NK-92 (cell line): Measurements from ENCODE around the gene KLRF1.

Source experiments
- DNase-seq: peaks from one replicate; lab custom pipeline; 2025; ENCODE audit not compliant: unreplicated experiment; lab: John Stamatoyannopoulos, UW

Gene KLRF1

GRCh38 chr12:9808504-9808903, 18.8 kb upstream of the KLRF1 start:
- no peak for DNase-seq

GRCh38 chr12:9809338-9809737, 17.9 kb upstream of the KLRF1 start:
- DNase-seq: no peak

- no peak for DNase-seq
These were observed 17.4 kb upstream of the KLRF1 start for GRCh38 chr12:9809866-9810265.

DNA sequence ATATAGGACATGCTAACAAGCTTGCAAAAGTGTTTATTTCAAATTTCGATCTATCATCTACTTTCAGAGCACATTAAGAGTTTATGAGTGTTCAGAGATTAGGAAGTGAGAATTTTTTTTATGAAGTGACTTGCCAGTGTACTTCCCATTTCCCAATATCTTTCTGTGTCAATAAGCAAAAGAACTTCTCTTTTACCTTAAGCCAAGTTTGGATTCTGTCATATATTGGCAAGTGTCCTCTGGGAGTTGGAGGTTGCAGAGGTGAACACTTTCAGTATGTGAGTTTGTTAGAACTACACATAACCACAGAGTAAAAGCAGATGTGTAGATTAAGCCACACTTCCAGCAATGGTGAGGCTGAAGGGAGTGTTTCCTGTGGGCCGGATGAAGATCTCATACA, 16.6 kb upstream of the KLRF1 start:
- no peak for DNase-seq

DNA sequence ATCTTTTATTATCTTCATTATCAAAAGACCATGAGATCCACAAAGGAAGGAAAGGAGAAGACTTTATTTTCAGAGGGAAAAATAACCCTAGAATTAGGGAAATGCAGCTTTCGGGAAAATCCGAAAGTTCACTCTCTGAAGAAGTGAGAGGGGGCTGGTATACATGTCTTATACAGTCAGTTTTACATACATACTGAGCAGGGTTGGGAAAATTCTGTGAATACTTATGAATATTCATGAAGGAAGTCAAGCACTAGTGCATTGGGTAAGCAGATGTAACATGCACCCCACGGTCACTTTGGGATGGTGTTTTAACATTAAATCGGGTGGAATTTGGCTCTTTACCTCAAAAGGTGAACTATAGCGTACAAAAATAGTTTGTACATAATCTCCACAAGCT, 15.7 kb upstream of the KLRF1 start:
- no peak for DNase-seq

DNA sequence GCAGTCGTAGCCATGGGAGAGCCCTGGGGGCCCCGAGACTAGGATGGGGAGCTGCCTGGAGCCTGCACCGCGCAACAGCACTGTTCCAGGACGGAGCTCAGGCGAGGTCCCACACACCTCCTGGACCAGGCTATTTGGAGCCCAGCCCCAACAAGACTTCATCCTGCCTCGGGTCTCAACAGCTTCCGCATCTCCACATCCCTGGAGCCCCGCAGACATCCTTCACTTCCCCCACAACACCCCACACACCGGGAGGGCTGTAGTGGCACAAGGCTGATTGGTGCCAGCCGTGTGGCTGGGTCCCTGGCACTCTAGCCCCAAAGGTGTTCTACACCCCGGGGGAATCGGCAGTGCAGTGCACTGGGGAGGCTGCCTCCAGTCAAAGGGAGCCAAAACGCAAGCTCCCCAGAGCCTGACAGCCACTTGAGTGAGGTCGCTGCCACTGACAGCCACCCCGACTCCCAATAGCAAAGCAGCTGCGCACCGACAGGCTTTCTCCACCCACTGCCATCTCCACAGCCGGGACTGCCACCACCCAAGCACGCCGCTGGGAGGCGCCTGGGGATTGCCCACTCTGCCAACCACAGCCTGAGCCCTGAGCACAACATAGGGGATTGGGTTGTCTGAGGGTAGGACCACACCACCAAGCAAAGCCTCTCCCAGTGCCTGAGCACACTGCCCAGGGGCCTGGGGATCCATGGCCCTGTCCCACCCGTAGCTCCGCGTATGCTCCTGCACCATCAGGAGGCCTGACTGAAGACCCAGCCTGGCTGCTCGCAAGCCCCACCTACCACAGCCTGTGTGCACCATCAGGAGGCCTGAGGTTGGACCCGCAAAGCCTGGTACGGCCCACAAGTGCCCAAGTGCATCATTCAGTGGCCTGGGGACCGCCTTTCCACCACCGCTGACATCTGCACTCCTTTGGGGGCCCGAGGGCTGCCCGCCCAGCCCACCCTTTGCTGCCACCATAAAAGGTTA, 13.2 kb upstream of the KLRF1 start:
- DNase-seq: peak; percentile 29

DNA sequence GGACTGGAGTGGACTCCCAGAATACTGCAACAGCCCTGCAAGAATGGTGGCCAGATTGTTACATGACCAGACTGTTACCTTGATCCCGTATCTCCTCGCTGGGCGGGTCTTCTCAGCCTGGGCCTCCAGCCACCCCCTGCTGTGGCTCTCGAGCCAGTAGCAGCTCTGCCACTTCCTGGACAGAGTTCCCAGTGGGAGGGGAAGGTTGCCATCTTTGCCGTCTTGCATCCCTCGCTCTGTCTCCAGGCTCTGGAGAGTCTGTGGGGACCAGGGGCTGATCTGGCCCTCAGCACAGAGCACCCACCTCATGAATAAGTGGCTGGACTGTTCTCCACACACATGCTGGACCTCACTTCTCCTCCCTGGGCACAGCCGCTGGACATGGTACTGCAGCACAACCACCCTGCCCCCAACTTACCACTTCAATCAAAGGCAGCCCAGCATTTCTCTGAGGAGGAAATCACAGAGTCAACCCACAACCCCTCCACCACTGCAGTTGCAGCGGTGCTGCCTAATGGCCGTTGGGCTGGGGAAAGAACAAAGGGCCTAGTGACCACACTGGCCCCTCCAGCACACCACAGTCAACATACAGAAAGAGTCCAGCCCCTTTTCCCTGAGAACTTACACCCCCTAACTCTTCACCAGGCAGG, 6.9 kb upstream of the KLRF1 start:
- DNase-seq: no peak

- DNase-seq: no peak
These were observed 2.2 kb downstream of the KLRF1 start for GRCh38 chr12:9829483-9829882.

DNA sequence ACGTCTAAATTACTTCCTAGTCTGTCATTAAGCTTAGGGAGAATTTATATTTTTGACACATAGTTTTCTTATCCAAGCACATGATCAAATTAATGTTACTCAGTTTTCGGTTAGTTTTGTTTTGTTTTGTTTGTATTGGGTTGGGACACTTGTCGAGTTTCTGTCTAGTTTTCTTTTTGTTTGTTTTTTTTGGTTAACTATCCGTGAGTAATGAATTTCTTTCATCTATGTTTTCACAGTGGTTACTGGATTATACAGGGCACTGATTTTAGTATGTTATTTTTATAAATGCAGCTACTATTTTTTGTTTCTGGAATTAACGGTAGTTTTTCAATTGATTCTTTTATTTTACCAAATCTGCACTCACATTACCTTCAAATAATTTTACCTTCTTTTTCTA, 2.7 kb downstream of the KLRF1 start:
- no peak for DNase-seq

DNA sequence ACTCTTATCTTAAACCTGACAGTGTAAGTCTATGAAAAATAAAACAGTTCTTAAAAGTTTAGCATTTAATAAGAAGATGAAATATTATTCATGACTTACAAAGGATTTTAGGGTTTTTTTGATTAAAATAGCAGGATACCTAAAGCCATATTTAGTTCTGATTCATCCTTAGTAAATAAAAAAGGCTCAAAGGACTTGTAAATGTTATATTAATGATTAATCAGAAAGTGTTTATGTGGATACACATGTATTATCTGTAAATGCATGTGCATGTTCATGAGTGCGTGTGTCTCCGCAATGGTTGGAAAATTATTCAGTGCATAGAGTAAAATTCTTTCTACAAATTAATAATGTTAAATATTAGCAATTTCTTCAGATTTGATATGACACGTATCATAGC, 4.4 kb downstream of the KLRF1 start:
- no peak for DNase-seq

DNA sequence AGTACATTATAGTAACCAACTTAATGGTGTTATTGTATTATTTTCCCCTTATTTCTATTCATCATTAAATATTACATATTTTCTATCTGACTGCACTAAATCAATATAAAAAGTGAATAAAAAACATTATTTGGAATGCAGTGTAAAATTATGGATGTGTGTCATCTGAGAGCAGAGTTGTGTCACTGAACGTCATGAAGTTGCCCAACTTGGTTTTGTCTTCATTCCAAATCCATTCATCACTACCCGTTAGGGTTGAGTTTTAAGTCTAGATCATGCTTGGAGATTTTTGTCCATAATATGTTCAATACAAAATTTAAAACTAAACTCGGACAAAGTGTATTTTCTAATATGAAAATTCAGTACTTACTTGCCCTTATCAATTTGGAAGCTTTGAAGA, 16.1 kb downstream of the KLRF1 start:
- DNase-seq: no peak

DNA sequence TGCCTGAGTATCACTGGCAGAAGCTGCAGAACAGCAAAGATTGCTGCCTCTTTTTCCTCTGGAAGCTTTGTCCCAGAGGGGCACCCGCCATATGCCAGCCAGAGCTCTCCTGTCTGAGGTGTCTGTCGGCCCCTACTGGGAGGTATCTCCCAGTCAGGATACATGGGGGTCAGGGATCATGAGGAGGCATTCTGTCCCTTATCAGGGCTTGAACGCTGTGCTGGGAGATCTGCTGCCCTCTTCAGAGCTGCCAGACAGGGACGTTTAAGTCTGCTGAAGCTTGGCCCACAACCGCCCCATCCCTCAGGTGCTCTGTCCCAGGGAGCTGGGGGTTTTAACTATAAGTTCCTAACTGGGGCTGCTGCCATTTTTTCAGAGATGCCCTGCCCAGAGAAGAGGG, 21.6 kb downstream of the KLRF1 start:
- DNase-seq: no peak

GRCh38 chr12:9851050-9851449, 23.8 kb downstream of the KLRF1 start:
- DNase-seq: no peak

DNA sequence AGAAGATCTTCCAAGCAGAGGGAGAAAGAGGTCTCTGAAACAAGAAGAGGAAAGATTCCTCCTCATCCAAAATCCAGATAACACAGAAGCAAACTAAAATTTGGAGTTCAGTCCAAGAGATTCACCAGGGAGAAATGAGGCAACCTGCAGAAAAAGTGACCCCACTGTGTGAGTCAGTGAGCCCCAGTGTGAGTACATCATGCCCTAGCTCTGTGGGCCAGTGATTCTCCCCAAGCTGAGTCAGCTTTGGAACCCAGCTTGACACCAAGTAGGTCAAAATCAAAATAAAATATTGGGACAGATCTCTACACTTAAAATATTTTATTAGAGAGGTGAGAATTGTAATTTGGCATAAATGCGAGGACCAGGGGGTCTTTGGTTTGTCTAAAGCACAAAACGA, 24.6 kb downstream of the KLRF1 start:
- no peak for DNase-seq

GRCh38 chr12:9856151-9856550, 28.9 kb downstream of the KLRF1 start:
- DNase-seq: no peak

DNA sequence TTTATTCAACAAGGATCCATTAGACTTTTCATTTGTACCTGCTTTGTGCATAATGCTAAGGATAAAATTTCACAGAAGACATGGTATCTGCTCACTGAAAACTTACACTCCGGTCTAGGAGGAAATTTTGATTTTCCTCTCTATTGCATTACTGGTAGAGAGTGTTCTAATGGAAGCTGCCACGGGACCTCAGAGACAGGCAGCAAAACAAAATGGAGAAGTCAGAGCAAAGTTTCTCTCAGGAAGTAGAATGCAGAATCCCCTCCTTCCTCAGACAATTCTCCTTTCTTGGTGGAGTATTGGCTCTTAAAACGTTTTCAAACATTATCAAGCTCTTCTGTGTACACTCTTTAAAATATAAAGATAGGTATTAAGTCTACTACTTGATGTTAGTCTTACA, 29.6 kb downstream of the KLRF1 start:
- DNase-seq: no peak

DNA sequence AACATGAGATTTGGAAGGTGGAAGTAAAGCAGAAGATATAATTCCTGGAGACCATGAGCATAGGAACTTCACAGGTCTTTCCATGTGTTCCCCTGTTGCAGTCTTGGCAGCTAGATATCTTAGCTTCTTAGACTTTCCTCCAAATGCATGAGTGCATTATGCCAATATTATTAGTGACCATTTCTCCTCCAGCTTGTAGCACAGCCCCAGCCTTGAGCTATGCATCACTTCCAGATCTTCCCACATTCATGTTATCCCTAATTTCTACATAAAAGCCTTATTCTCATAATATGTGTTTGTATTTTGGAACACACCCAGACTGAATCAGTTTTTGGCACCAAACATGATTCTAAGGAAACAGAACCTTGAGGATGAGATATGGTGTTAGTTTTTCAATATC, 30.9 kb downstream of the KLRF1 start:
- DNase-seq: no peak

- DNase-seq: no peak
These were observed 37.8 kb downstream of the KLRF1 start for GRCh38 chr12:9864913-9865675.

DNA sequence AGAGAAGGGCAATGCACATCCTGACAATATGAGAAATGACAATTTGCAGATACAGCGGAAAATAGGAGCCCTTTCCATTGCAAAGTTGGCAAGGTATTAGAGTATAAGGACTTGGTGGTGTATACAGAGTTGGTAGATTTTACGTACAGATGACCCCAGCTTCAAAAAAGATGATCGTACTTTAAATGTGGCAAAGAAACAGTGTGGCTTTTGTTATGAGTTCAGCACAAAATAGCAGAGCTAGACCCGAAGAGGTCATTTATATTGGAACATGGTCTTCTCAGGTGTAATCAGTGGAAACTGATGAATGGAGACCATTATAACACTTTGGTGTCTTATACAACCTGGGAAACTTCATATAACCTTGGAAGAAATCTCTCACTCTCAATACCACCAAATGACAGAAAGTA, 39.6 kb downstream of the KLRF1 start:
- no peak for DNase-seq

DNA sequence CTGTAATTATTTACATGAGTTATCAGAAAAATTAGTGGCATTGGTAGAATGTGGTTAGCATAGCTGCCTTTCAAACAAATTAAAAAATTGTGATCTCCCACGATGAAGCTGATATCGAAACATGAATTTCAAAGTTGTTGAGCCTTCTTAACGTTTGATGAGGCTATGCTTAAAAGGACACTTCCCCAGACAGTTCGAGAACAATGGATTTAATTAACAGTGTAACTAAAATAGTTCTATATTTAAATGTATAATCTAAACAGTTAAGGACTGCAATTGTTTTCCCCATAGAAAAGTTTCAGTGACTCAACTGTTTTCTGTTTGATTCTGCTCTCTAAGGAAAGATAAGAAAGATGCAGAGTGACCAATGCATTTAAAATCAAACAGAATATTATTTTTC, 40.2 kb downstream of the KLRF1 start:
- no peak for DNase-seq

DNA sequence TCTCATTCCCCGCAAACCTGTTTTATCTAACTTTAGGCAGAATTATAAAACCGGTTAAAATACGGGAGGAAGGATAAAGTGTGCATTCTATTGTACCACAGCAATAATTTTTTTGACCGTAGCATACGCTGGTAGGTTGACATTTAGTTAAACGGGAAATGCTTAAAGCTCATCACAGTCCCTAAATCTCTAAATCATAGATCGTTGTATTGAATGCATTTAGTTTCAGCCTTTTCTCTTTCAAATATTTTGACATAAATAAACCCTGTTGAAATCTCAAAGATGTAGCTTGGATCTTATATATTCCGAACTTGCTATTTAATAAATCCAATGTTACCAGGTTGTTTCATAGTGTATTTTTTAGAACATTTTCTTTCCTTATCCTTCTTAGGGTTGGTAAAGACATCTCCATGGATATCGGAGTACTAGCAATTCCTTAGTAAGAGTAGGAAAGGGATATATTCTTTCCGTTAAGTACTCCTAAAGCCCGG, 41.1 kb downstream of the KLRF1 start:
- DNase-seq: no peak

- DNase-seq: no peak
These were observed 41.6 kb downstream of the KLRF1 start for GRCh38 chr12:9868951-9869306.
